GM23338 (cell line): ENCODE measurements around the gene SGPP1. TPM values are rescaled to one million over a fixed set of nuclear protein-coding genes. Genes with fewer than 3 reads are reported as not detected.

ENCODE experiments used
- ATAC-seq: fragments of 200-7000 bp; cut with Tn5 transposase; 3 replicates; pipeline ENCODE4 v1.9.1; 2020
- DNase-seq: peaks from one replicate; pipeline ENCODE4 v3.0.0-alpha.2; 2015; ENCODE audit warnings: low spot score
- H2AFZ ChIP-seq: fragments of 200-600 bp; sonication (generic); 2 replicates; pipeline ENCODE4 v1.8.0; 2016; ENCODE audit warnings: antibody characterized with exemption, mild to moderate bottlenecking, moderate library complexity
- H3F3A ChIP-seq: fragments of 200-600 bp; sonication (generic); replicated peaks from 2 replicates; pipeline ENCODE4 v1.8.0; 2017; ENCODE audit warnings: antibody characterized with exemption, mixed run types, low read depth
- H3K27ac ChIP-seq: fragments of 200-600 bp; sonication (generic); 2 replicates; pipeline ENCODE4 v1.6.1; 2016; ENCODE audit warnings: low read depth
- H3K27me3 ChIP-seq: fragments of 200-600 bp; sonication (generic); 2 replicates; pipeline ENCODE4 v1.8.0; 2016; ENCODE audit warnings: mild to moderate bottlenecking, mixed run types, moderate library complexity; ENCODE audit not compliant: insufficient read depth
- H3K36me3 ChIP-seq: fragments of 200-600 bp; sonication (generic); 2 replicates; pipeline ENCODE4 v1.8.0; 2016; ENCODE audit warnings: mild to moderate bottlenecking; ENCODE audit not compliant: insufficient read depth
- H3K4me1 ChIP-seq: fragments of 200-600 bp; sonication (generic); 2 replicates; pipeline ENCODE4 v1.8.0; 2016; ENCODE audit warnings: mild to moderate bottlenecking, moderate library complexity; ENCODE audit not compliant: insufficient read depth
- H3K4me2 ChIP-seq: fragments of 200-600 bp; sonication (generic); 2 replicates; pipeline ENCODE4 v1.7.1; 2017; ENCODE audit warnings: mixed run types
- H3K4me3 ChIP-seq: fragments of 200-600 bp; sonication (generic); 2 replicates; pipeline ENCODE4 v1.6.1; 2016; ENCODE audit warnings: mixed run types
- H3K79me2 ChIP-seq: fragments of 200-600 bp; sonication (generic); replicated peaks from 2 replicates; pipeline ENCODE4 v1.8.0; 2017; ENCODE audit warnings: mild to moderate bottlenecking; ENCODE audit not compliant: insufficient read depth
- H3K9me2 ChIP-seq: fragments of 200-600 bp; sonication (generic); 2 replicates; pipeline ENCODE4 v1.8.0; 2017; ENCODE audit not compliant: insufficient read depth
- H4K20me1 ChIP-seq: fragments of 200-600 bp; sonication (generic); replicated peaks from 2 replicates; pipeline ENCODE4 v1.8.0; 2017; ENCODE audit warnings: mild to moderate bottlenecking; ENCODE audit not compliant: insufficient read depth
- H3K27ac Mint-ChIP-seq: 2 replicates; pipeline ENCODE4 v1.8.0; 2020; ENCODE audit warnings: inconsistent platforms, mild to moderate bottlenecking, moderate library complexity, mixed read lengths
- H3K27me3 Mint-ChIP-seq: 3 replicates; pipeline ENCODE4 v1.8.0; 2022; ENCODE audit warnings: low read depth, mild to moderate bottlenecking, moderate library complexity, mixed read lengths, inconsistent platforms; ENCODE audit not compliant: insufficient read depth, poor library complexity
- H3K36me3 Mint-ChIP-seq: 3 replicates; pipeline ENCODE4 v1.8.0; 2021; ENCODE audit warnings: low read depth, mild to moderate bottlenecking, inconsistent platforms, moderate library complexity, mixed read lengths
- H3K4me1 Mint-ChIP-seq: 3 replicates; pipeline ENCODE4 v1.8.0; 2020; ENCODE audit warnings: mild to moderate bottlenecking, inconsistent platforms, mixed read lengths
- H3K4me3 Mint-ChIP-seq: 3 replicates; pipeline ENCODE4 v1.8.0; 2021; ENCODE audit warnings: moderate library complexity, mild to moderate bottlenecking, inconsistent platforms, mixed read lengths
- H3K9me3 Mint-ChIP-seq: 3 replicates; pipeline ENCODE4 v1.8.0; 2020; ENCODE audit warnings: moderate library complexity, mild to moderate bottlenecking, inconsistent platforms, mixed read lengths
- CREB1 ChIP-seq: fragments of 250-450 bp; sonication (Bioruptor Pico); IDR thresholded peaks from 2 replicates; pipeline ENCODE4 v1.5.0; 2020; ENCODE audit warnings: low read depth, mild to moderate bottlenecking, moderate library complexity
- EZH2 ChIP-seq: fragments of 200-600 bp; sonication (generic); IDR thresholded peaks from one replicate; pipeline ENCODE4 v1.8.0; 2017; ENCODE audit warnings: antibody characterized with exemption, mild to moderate bottlenecking, low read depth; ENCODE audit not compliant: unreplicated experiment
- EZH2phosphoT487 ChIP-seq: fragments of 200-600 bp; sonication (generic); IDR thresholded peaks from one replicate; pipeline ENCODE4 v1.8.1; 2018; ENCODE audit warnings: antibody characterized with exemption; ENCODE audit not compliant: unreplicated experiment
- JUNB ChIP-seq: IDR thresholded peaks from one replicate; pipeline ENCODE4 v1.6.1; 2016; ENCODE audit warnings: antibody characterized with exemption; ENCODE audit not compliant: unreplicated experiment
- NANOG ChIP-seq: IDR thresholded peaks from 2 replicates; pipeline ENCODE4 v1.6.1; 2016; ENCODE audit warnings: antibody characterized with exemption, borderline replicate concordance
- POLR2AphosphoS5 ChIP-seq: IDR thresholded peaks from 2 replicates; pipeline ENCODE4 v1.6.1; 2016; ENCODE audit warnings: antibody characterized with exemption, low read depth
- STAT1 ChIP-seq: IDR thresholded peaks from one replicate; pipeline ENCODE4 v1.6.1; 2016; ENCODE audit warnings: antibody characterized with exemption; ENCODE audit not compliant: unreplicated experiment
- ZNF114 ChIP-seq: fragments of 250-450 bp; sonication (Bioruptor Pico); IDR thresholded peaks from 2 replicates; pipeline ENCODE4 v1.5.0; 2020; ENCODE audit warnings: mild to moderate bottlenecking, moderate library complexity
- ZNF331 ChIP-seq: fragments of 250-450 bp; sonication (Bioruptor Pico); IDR thresholded peaks from 2 replicates; pipeline ENCODE4 v1.5.0; 2020; ENCODE audit warnings: low read depth, mild to moderate bottlenecking, moderate library complexity
- polyA plus RNA-seq: library from polyadenylated mRNA; unstranded; fragments of >200 nt; fragmentation: Nextera tagmentation; extraction: Ambion mirVana; gene quantifications from 2 replicates; pipeline ENCODE4 v1.2.1, GENCODE V29; 2016
- total RNA-seq: library from RNA; depleted of rRNA; stranded (reverse); fragments of >200 nt; shearing (Covaris generic); gene quantifications from 2 replicates; pipeline ENCODE4 v1.2.3, GENCODE V29; 2014
- TF ChIP-seq, protein P1 (sequence below): fragments of 250-450 bp; sonication (Bioruptor Pico); IDR thresholded peaks from 2 replicates; pipeline ENCODE4 v1.5.0; 2020; ENCODE audit warnings: mild to moderate bottlenecking, moderate library complexity
- TF ChIP-seq, protein P2 (sequence below), 2 experiments: fragments of 200-600 bp in 1 of 2; sonication (generic) in 1 of 2; conservative IDR thresholded peaks; 2 replicates each; pipeline versions ENCODE4 v1.5.1 to v1.6.1; 2016 to 2017; ENCODE audit warnings: antibody characterized with exemption in 2 of 2, low read depth in 2 of 2, mild to moderate bottlenecking in 2 of 2, moderate library complexity in 1 of 2
- TF ChIP-seq, protein P3 (sequence below): IDR thresholded peaks from 2 replicates; pipeline ENCODE4 v1.6.1; 2016; ENCODE audit warnings: antibody characterized with exemption
- TF ChIP-seq, protein P4 (sequence below): IDR thresholded peaks from one replicate; pipeline ENCODE4 v1.6.1; 2018; ENCODE audit warnings: antibody characterized with exemption; ENCODE audit not compliant: unreplicated experiment

The SGPP1 gene
- total and polyA plus RNA-seq, 2 experiments from 2014 or later: 4.2 to 11.1 TPM

DNA sequence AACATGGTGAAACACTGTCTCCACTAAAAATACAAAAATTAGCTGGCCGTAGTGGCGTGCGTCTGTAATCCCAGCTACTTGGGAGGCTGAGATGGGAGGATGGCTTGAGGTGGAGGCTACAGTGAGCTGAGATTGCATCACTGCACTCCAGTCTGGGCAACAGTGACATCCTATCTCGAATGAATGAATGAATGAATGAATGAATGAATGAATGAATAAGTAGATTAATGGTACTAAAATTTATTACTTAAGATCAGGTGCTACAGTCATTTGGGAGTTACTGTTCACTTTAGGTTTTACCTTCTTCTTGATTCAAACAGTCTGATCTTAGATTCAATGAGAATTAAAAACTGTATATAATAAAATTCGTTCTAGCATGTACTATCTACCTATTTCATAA lies 54.6 kb downstream of the SGPP1 start:
- Histone ChIP-seq H3K27ac (no peak overlapping the region), H3K4me1 (no peaks in the 10 kb centered on the region), H3K9me2 (no peaks in the 10 kb centered on the region), H4K20me1 (no peaks in the 10 kb centered on the region), H3K36me3 (no peaks in the 10 kb centered on the region), H3F3A (no peaks in the 10 kb centered on the region), H3K4me2 (no peak overlapping the region), H3K4me3 (no peak overlapping the region), H3K27me3 (no peaks in the 10 kb centered on the region), H3K79me2 (no peaks in the 10 kb centered on the region), H2AFZ (no peak overlapping the region)
- ATAC-seq: no peak
- TF ChIP-seq POLR2AphosphoS5: no peak
- no peak for TF ChIP-seq ZNF114 (CRISPR knock-in tag)
- TF ChIP-seq, protein P1, sequence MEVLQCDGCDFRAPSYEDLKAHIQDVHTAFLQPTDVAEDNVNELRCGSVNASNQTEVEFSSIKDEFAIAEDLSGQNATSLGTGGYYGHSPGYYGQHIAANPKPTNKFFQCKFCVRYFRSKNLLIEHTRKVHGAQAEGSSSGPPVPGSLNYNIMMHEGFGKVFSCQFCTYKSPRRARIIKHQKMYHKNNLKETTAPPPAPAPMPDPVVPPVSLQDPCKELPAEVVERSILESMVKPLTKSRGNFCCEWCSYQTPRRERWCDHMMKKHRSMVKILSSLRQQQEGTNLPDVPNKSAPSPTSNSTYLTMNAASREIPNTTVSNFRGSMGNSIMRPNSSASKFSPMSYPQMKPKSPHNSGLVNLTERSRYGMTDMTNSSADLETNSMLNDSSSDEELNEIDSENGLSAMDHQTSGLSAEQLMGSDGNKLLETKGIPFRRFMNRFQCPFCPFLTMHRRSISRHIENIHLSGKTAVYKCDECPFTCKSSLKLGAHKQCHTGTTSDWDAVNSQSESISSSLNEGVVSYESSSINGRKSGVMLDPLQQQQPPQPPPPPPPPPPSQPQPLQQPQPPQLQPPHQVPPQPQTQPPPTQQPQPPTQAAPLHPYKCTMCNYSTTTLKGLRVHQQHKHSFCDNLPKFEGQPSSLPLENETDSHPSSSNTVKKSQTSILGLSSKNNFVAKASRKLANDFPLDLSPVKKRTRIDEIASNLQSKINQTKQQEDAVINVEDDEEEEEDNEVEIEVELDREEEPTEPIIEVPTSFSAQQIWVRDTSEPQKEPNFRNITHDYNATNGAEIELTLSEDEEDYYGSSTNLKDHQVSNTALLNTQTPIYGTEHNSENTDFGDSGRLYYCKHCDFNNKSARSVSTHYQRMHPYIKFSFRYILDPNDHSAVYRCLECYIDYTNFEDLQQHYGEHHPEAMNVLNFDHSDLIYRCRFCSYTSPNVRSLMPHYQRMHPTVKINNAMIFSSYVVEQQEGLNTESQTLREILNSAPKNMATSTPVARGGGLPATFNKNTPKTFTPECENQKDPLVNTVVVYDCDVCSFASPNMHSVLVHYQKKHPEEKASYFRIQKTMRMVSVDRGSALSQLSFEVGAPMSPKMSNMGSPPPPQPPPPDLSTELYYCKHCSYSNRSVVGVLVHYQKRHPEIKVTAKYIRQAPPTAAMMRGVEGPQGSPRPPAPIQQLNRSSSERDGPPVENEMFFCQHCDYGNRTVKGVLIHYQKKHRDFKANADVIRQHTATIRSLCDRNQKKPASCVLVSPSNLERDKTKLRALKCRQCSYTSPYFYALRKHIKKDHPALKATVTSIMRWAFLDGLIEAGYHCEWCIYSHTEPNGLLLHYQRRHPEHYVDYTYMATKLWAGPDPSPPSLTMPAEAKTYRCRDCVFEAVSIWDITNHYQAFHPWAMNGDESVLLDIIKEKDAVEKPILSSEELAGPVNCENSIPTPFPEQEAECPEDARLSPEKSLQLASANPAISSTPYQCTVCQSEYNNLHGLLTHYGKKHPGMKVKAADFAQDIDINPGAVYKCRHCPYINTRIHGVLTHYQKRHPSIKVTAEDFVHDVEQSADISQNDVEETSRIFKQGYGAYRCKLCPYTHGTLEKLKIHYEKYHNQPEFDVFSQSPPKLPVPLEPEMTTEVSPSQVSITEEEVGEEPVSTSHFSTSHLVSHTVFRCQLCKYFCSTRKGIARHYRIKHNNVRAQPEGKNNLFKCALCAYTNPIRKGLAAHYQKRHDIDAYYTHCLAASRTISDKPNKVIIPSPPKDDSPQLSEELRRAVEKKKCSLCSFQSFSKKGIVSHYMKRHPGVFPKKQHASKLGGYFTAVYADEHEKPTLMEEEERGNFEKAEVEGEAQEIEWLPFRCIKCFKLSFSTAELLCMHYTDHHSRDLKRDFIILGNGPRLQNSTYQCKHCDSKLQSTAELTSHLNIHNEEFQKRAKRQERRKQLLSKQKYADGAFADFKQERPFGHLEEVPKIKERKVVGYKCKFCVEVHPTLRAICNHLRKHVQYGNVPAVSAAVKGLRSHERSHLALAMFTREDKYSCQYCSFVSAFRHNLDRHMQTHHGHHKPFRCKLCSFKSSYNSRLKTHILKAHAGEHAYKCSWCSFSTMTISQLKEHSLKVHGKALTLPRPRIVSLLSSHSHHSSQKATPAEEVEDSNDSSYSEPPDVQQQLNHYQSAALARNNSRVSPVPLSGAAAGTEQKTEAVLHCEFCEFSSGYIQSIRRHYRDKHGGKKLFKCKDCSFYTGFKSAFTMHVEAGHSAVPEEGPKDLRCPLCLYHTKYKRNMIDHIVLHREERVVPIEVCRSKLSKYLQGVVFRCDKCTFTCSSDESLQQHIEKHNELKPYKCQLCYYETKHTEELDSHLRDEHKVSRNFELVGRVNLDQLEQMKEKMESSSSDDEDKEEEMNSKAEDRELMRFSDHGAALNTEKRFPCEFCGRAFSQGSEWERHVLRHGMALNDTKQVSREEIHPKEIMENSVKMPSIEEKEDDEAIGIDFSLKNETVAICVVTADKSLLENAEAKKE (CRISPR knock-in tag): no peak
- TF ChIP-seq EZH2: no peak
- TF ChIP-seq, protein P2, sequence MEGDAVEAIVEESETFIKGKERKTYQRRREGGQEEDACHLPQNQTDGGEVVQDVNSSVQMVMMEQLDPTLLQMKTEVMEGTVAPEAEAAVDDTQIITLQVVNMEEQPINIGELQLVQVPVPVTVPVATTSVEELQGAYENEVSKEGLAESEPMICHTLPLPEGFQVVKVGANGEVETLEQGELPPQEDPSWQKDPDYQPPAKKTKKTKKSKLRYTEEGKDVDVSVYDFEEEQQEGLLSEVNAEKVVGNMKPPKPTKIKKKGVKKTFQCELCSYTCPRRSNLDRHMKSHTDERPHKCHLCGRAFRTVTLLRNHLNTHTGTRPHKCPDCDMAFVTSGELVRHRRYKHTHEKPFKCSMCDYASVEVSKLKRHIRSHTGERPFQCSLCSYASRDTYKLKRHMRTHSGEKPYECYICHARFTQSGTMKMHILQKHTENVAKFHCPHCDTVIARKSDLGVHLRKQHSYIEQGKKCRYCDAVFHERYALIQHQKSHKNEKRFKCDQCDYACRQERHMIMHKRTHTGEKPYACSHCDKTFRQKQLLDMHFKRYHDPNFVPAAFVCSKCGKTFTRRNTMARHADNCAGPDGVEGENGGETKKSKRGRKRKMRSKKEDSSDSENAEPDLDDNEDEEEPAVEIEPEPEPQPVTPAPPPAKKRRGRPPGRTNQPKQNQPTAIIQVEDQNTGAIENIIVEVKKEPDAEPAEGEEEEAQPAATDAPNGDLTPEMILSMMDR (conservative IDR thresholded peaks at IDR 0.05; ENCODE audit: low read depth in 2 of 2): no peak
- no peak for TF ChIP-seq EZH2phosphoT487
- TF ChIP-seq, protein P3, sequence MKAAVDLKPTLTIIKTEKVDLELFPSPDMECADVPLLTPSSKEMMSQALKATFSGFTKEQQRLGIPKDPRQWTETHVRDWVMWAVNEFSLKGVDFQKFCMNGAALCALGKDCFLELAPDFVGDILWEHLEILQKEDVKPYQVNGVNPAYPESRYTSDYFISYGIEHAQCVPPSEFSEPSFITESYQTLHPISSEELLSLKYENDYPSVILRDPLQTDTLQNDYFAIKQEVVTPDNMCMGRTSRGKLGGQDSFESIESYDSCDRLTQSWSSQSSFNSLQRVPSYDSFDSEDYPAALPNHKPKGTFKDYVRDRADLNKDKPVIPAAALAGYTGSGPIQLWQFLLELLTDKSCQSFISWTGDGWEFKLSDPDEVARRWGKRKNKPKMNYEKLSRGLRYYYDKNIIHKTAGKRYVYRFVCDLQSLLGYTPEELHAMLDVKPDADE: no peak
- TF ChIP-seq, protein P4, sequence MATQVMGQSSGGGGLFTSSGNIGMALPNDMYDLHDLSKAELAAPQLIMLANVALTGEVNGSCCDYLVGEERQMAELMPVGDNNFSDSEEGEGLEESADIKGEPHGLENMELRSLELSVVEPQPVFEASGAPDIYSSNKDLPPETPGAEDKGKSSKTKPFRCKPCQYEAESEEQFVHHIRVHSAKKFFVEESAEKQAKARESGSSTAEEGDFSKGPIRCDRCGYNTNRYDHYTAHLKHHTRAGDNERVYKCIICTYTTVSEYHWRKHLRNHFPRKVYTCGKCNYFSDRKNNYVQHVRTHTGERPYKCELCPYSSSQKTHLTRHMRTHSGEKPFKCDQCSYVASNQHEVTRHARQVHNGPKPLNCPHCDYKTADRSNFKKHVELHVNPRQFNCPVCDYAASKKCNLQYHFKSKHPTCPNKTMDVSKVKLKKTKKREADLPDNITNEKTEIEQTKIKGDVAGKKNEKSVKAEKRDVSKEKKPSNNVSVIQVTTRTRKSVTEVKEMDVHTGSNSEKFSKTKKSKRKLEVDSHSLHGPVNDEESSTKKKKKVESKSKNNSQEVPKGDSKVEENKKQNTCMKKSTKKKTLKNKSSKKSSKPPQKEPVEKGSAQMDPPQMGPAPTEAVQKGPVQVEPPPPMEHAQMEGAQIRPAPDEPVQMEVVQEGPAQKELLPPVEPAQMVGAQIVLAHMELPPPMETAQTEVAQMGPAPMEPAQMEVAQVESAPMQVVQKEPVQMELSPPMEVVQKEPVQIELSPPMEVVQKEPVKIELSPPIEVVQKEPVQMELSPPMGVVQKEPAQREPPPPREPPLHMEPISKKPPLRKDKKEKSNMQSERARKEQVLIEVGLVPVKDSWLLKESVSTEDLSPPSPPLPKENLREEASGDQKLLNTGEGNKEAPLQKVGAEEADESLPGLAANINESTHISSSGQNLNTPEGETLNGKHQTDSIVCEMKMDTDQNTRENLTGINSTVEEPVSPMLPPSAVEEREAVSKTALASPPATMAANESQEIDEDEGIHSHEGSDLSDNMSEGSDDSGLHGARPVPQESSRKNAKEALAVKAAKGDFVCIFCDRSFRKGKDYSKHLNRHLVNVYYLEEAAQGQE: no peak
- no peak for TF ChIP-seq CREB1 (CRISPR knock-in tag)
- no peak for TF ChIP-seq NANOG
- no peak for TF ChIP-seq ZNF331
- no peak for TF ChIP-seq STAT1
- no peak for TF ChIP-seq JUNB
- Mint-ChIP-seq H3K27ac (no peak overlapping the region), H3K27me3 (peaks cover 4% of the 10 kb centered on the region), H3K4me3 (no peak overlapping the region), H3K36me3 (no peaks in the 10 kb centered on the region), H3K4me1 (no peaks in the 10 kb centered on the region; the same call in 2 of the 3 replicates), H3K9me3 (no peaks in the 10 kb centered on the region)
- no peak for DNase-seq
